Endothelial cell of umbilical vein (primary cell): ENCODE results near the gene TBC1D10A. TPM values are rescaled to one million over a fixed set of nuclear protein-coding genes. Genes with fewer than 3 reads are reported as not detected.

Source experiments
- BruUV-seq: library from RNA; stranded (reverse); fragments of 400-500 nt; replicated peaks from 2 replicates; lab custom pipeline; 2021; lab: Mats Ljungman, UMichigan
- CTCF ChIA-PET: fragments of 300-600, 350-600 bp; sonication (Branson Sonifier 250); formaldehyde crosslinking; loops from one replicate; lab custom pipeline; 2021; ENCODE audit warnings: antibody characterized with exemption, inconsistent platforms; lab: Charles Lee
- POLR2A ChIA-PET: fragments of 300-600, 350-600 bp; sonication (Branson Sonifier 250); formaldehyde crosslinking; loops from one replicate; lab custom pipeline; 2021; ENCODE audit warnings: antibody characterized with exemption, inconsistent platforms; lab: Charles Lee
- DNase-seq: peaks from one replicate; pipeline ENCODE4 v3.0.0-alpha.2; 2011; ENCODE audit warnings: low read depth, low spot score
- FAIRE-seq: peaks from 2 replicates; lab custom pipeline; 2011; peaks lifted over from hg19 to GRCh38; lab: Jason Lieb, UNC
- H2AFZ ChIP-seq: 2 replicates; pipeline ENCODE4 v1.6.0; 2012; ENCODE audit warnings: low read depth, low read length, control low read depth, inconsistent platforms
- H3K27ac ChIP-seq: 2 replicates; pipeline ENCODE4 v1.5.1; 2011; ENCODE audit warnings: low read depth, mild to moderate bottlenecking, control low read depth, low read length, moderate library complexity; ENCODE audit not compliant: insufficient read depth
- H3K27me3 ChIP-seq, 2 experiments: 2 replicates each; pipeline versions ENCODE4 v1.6.0 to v1.6.1; 2011; ENCODE audit warnings: low read length in 2 of 2, mixed read lengths in 1 of 2; ENCODE audit not compliant: control insufficient read depth in 2 of 2, insufficient read depth in 2 of 2
- H3K36me3 ChIP-seq, 2 experiments: 2 replicates in 1 of 2; 3 replicates in 1 of 2; pipeline ENCODE4 v1.5.1; 2011; ENCODE audit warnings: low read length in 2 of 2, mild to moderate bottlenecking in 1 of 2, moderate library complexity in 1 of 2; ENCODE audit not compliant: control insufficient read depth in 2 of 2, insufficient read depth in 2 of 2; ENCODE audit errors: extremely low read depth in 1 of 2
- H3K4me1 ChIP-seq: 3 replicates; pipeline ENCODE4 v1.5.1; 2011; ENCODE audit warnings: mild to moderate bottlenecking, low read length; ENCODE audit not compliant: control insufficient read depth, insufficient read depth; ENCODE audit errors: extremely low read depth
- H3K4me2 ChIP-seq: 2 replicates; pipeline ENCODE4 v1.6.1; 2011; ENCODE audit warnings: low read length, control low read depth, mixed read lengths; ENCODE audit not compliant: insufficient read depth
- H3K4me3 ChIP-seq, 3 experiments: fragments of 200-600 bp in 1 of 3; sonication (generic), shearing (Covaris generic) in 1 of 3; replicated peaks in 1 of 3; 2 replicates each; pipeline ENCODE4 v1.5.1; 2011 to 2016; ENCODE audit warnings: control low read depth in 3 of 3, low read length in 3 of 3, mild to moderate bottlenecking in 2 of 3, inconsistent platforms in 1 of 3, low read depth in 1 of 3, moderate library complexity in 1 of 3; ENCODE audit not compliant: insufficient read depth in 1 of 3
- H3K79me2 ChIP-seq: 2 replicates; pipeline ENCODE4 v1.6.0; 2012; ENCODE audit warnings: low read length, inconsistent platforms; ENCODE audit not compliant: control insufficient read depth, insufficient read depth
- H3K9ac ChIP-seq: replicated peaks from 2 replicates; pipeline ENCODE3; 2011; ENCODE audit warnings: low read length, control low read depth; ENCODE audit not compliant: insufficient read depth; ENCODE audit errors: extremely low read depth
- H3K9me1 ChIP-seq: replicated peaks from 3 replicates; pipeline ENCODE4 v1.6.0; 2011; ENCODE audit warnings: mild to moderate bottlenecking, low read length; ENCODE audit not compliant: control insufficient read depth, insufficient read depth; ENCODE audit errors: extremely low read depth
- H3K9me3 ChIP-seq: replicated peaks from 2 replicates; pipeline ENCODE4 v1.5.1; 2012; ENCODE audit warnings: low read length, inconsistent platforms; ENCODE audit not compliant: control insufficient read depth, insufficient read depth
- H4K20me1 ChIP-seq: replicated peaks from 2 replicates; pipeline ENCODE3; 2011; ENCODE audit warnings: mild to moderate bottlenecking, low read length; ENCODE audit not compliant: control insufficient read depth, insufficient read depth; ENCODE audit errors: extremely low read depth
- CTCF ChIP-seq, 2 donors: IDR thresholded peaks; 1 replicate in 1 of 2; 2 replicates in 1 of 2; pipeline ENCODE4 v1.5.1; 2011; ENCODE audit warnings: low read length in 2 of 2, mild to moderate bottlenecking in 2 of 2, moderate library complexity in 2 of 2, control low read depth in 1 of 2, inconsistent platforms in 1 of 2, low read depth in 1 of 2; ENCODE audit not compliant: insufficient read depth in 1 of 2; ENCODE audit errors: extremely low read depth in 1 of 2
- EZH2 ChIP-seq: IDR thresholded peaks from 2 replicates; pipeline ENCODE4 v1.6.1; 2012; ENCODE audit warnings: borderline replicate concordance, low read depth, mild to moderate bottlenecking, moderate library complexity, low read length, inconsistent platforms; ENCODE audit not compliant: severe bottlenecking
- FOS ChIP-seq: IDR thresholded peaks from 2 replicates; pipeline ENCODE4 v1.6.1; 2011; ENCODE audit warnings: mild to moderate bottlenecking, low read length, moderate library complexity, borderline replicate concordance; ENCODE audit not compliant: insufficient read depth
- GATA2 ChIP-seq: IDR thresholded peaks from 2 replicates; pipeline ENCODE4 v1.7.0; 2011; ENCODE audit warnings: low read depth, mild to moderate bottlenecking, moderate library complexity, mixed read lengths, low read length; ENCODE audit not compliant: insufficient read length, insufficient read depth
- JUN ChIP-seq: IDR thresholded peaks from 2 replicates; pipeline ENCODE4 v1.6.1; 2011; ENCODE audit warnings: borderline replicate concordance, low read depth; ENCODE audit not compliant: insufficient read length, insufficient read depth
- MAX ChIP-seq: IDR thresholded peaks from 2 replicates; pipeline ENCODE4 v1.6.1; 2011; ENCODE audit not compliant: insufficient read depth, insufficient read length
- MYC ChIP-seq: IDR thresholded peaks from one replicate; pipeline ENCODE4 v1.6.1; 2011; ENCODE audit warnings: mild to moderate bottlenecking, low read depth, low read length
- POLR2A ChIP-seq: IDR thresholded peaks from 2 replicates; pipeline ENCODE4 v1.6.1; 2012; ENCODE audit warnings: low read depth, mild to moderate bottlenecking, control low read depth, low read length
- POLR2AphosphoS5 ChIP-seq: IDR thresholded peaks from 2 replicates; pipeline ENCODE4 v1.6.1; 2012; ENCODE audit warnings: low read depth, mild to moderate bottlenecking, control low read depth, low read length, moderate library complexity; ENCODE audit not compliant: insufficient read depth
- dilution Hi-C: fragments of 300-500 bp; cut with MboI; formaldehyde crosslinking; loops from one replicate; pipeline ENCODE4 v1.15.0; 2019; ENCODE audit warnings: low sequenced_read_pairs; ENCODE audit not compliant: extremely low pct_ligation_motif_present
- intact Hi-C: fragments of 100-400 bp; cut with micrococcal nuclease; formaldehyde crosslinking; loops from one replicate; pipeline ENCODE4 v1.10.0; 2022
- polyA plus RNA-seq, 4 experiments: library from polyadenylated mRNA; depleted of rRNA in 3 of 4; stranded (reverse) in 3 of 4; unstranded in 1 of 4; fragments of >200 nt; gene quantifications; 2 replicates each; pipeline versions ENCODE4 v1.2.1 to v1.2.3, GENCODE V29; 2011 to 2012; ENCODE audit warnings: missing spikeins in 1 of 4
- total RNA-seq: library from RNA; stranded (reverse); gene quantifications from 2 replicates; pipeline ENCODE4 v1.2.3, GENCODE V29; 2021

TBC1D10A gene
- total and polyA plus RNA-seq, 2 donors (not counting 3 experiments of a cell fraction or from before 2014, with no cell fraction given) = 10.0 to 11.9 TPM

- H4K20me1 ChIP-seq = no peaks in the 10 kb centered on the region
- DNase-seq (no peak), FAIRE-seq (no peak)
- TF ChIP-seq POLR2AphosphoS5 (no peak), FOS (no peak), CTCF (IDR thresholded peaks at IDR 0.05; ENCODE audit: extremely low read depth in 1 of 2, insufficient read depth in 1 of 2, low read depth in 1 of 2, low read length in 2 of 2) (no peak), JUN (no peak), GATA2 (no peak), POLR2A (no peak), MYC (no peak), EZH2 (no peak), MAX (no peak)
- no peaks in the 10 kb centered on the region for H3K79me2 ChIP-seq
- H3K9me1 ChIP-seq = no peaks in the 10 kb centered on the region
- peaks cover 43 to 86% of the 10 kb centered on the region in 2 experiments for H3K36me3 ChIP-seq
- no peak overlapping the region for H2AFZ ChIP-seq
- H3K4me3 ChIP-seq = no peak overlapping the region
- intact Hi-C loops = no loop called here
- no peak overlapping the region for H3K27ac ChIP-seq
- no peak overlapping the region for H3K9ac ChIP-seq
- dilution Hi-C loops = no loop called here
- H3K9me3 ChIP-seq = no peaks in the 10 kb centered on the region
- ChIA-PET CTCF (interaction anchor here (0.6 to 1.9 kb wide), 3 partner anchors 46 to 96 kb away, joined by 3 to 14 read pairs (median 4); partner anchors contain the start of gene RNF215), POLR2A (no interaction called here)
- H3K4me2 ChIP-seq = no peak overlapping the region
- BruUV-seq = no TSS peak
- H3K4me1 ChIP-seq = no peaks in the 10 kb centered on the region
- H3K27me3 ChIP-seq = no peaks in the 10 kb centered on the region
Measured at GRCh38 chr22:30340911-30341685, 14.4 kb upstream of the TBC1D10A start.
